CD4-positive, CD25-positive, alpha-beta regulatory T cell (primary cell): ENCODE data around the gene YY1. TPM values are rescaled to one million over a fixed set of nuclear protein-coding genes. Genes with fewer than 3 reads are reported as not detected.
A peak's percentile ranks its signal among the peaks of the same experiment; 100 is the strongest.
"Not testable (repeated sequence)": the region's sequence is repeated elsewhere in the genome, so short reads cannot be mapped to it uniquely, and the experiment has no call there.

Experiments used
- ATAC-seq, 2 donors: fragments of 150-1000 bp; cut with Tn5 transposase; one replicate each; pipeline ENCODE4 v1.10.0; 2021; ENCODE audit warnings: low read depth in 2 of 2, moderate number of reproducible peaks in 2 of 2, moderate library complexity in 1 of 2
- DNase-seq, 3 donors: peaks; one replicate each; pipeline versions ENCODE4 v3.0.0 to v3.0.0-alpha.2; 2012 to 2022; ENCODE audit warnings: mixed read lengths in 1 of 3
- H3K27ac ChIP-seq: one replicate; pipeline ENCODE4 v1.7.0; 2013; ENCODE audit warnings: mild to moderate bottlenecking, low read length; ENCODE audit not compliant: insufficient read depth, poor library complexity, severe bottlenecking
- H3K27me3 ChIP-seq: one replicate; pipeline ENCODE4 v1.7.0; 2013; ENCODE audit warnings: low read length; ENCODE audit not compliant: control insufficient read depth, insufficient read depth
- H3K36me3 ChIP-seq: one replicate; pipeline ENCODE4 v1.7.0; 2013; ENCODE audit warnings: mild to moderate bottlenecking, low read length, moderate library complexity; ENCODE audit not compliant: control insufficient read depth, insufficient read depth
- H3K4me1 ChIP-seq: 2 replicates; pipeline ENCODE4 v1.7.0; 2013; ENCODE audit warnings: mild to moderate bottlenecking, low read length; ENCODE audit not compliant: insufficient read depth, control insufficient read depth, poor library complexity, severe bottlenecking
- H3K4me3 ChIP-seq: one replicate; pipeline ENCODE4 v1.7.0; 2013; ENCODE audit warnings: low read depth, mild to moderate bottlenecking, low read length, moderate library complexity
- H3K9me3 ChIP-seq, 2 experiments: 1 replicate in 1 of 2; 2 replicates in 1 of 2; pipeline ENCODE4 v1.7.0; 2013; ENCODE audit warnings: low read length in 2 of 2, mild to moderate bottlenecking in 1 of 2, moderate library complexity in 1 of 2; ENCODE audit not compliant: control insufficient read depth in 2 of 2
- H3K27ac Mint-ChIP-seq, 3 donors: one replicate each; pipeline ENCODE4 v1.8.0; 2020 to 2022; ENCODE audit warnings: mild to moderate bottlenecking in 3 of 3, mixed read lengths in 3 of 3, moderate library complexity in 2 of 3
- H3K27me3 Mint-ChIP-seq: one replicate; pipeline ENCODE4 v1.8.0; 2022; ENCODE audit warnings: mild to moderate bottlenecking, mixed read lengths
- H3K36me3 Mint-ChIP-seq: one replicate; pipeline ENCODE4 v1.8.0; 2020; ENCODE audit warnings: mixed read lengths
- H3K4me1 Mint-ChIP-seq, 4 donors: one replicate each; pipeline ENCODE4 v1.8.0; 2020 to 2022; ENCODE audit warnings: mixed read lengths in 4 of 4, mild to moderate bottlenecking in 1 of 4
- H3K4me3 Mint-ChIP-seq, 4 donors: one replicate each; pipeline ENCODE4 v1.8.0; 2020 to 2022; ENCODE audit warnings: mild to moderate bottlenecking in 4 of 4, mixed read lengths in 4 of 4, moderate library complexity in 3 of 4
- H3K9me3 Mint-ChIP-seq, 7 donors: one replicate each; pipeline ENCODE4 v1.8.0; 2020 to 2022; ENCODE audit warnings: mixed read lengths in 7 of 7, mild to moderate bottlenecking in 3 of 7, moderate library complexity in 2 of 7
- polyA plus RNA-seq, 4 donors: library from polyadenylated mRNA; unstranded; fragments of 300-500 nt; fragmentation: Illumina TruSeq; gene quantifications; one replicate each; pipeline ENCODE4 v1.2.3, GENCODE V29; 2021
- total RNA-seq: library from RNA; stranded (reverse); gene quantifications from one replicate; pipeline ENCODE4 v1.2.3, GENCODE V29; 2022

The YY1 gene
- total and polyA plus RNA-seq, 5 donors from 2014 or later, result 16.4 to 79.4 (median 20.7) TPM

DNA sequence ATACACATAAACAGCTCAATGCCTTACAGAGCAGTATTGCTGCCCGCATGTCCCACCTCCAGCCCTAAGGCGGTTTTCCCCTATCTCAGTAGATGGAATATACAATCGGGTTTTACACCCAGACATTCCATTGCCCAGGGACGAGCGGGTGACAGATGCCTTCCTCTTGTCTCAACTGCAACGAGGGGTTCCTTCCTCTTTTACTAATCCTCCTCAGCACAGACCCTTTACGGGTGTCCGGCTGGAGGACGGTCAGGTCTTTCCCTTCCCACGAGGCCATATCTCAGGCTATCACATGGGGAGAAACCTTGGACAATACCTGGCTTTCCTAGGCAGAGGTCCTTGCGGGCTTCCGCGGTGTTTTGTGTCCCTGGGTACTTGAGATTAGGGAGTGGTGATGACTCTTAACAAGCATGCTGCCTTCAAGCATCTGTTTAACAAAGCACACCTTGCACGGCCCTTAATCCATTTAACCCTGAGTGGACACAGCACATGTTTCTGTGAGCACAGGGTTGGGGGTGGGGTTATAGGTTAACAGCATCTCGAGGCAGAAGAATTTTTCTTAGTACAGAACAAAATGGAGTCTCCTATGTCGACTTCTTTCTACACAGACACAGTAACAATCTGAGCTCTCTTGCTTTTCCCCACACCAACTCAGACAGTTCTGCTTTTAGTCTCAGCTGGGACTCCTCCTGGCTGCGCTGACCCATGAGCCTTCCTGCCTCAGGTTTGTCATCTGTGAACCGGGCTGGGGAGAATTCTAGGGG lies 73.3 kb downstream of the YY1 start:
- not testable (repeated sequence) for H3K4me1 ChIP-seq, ATAC-seq, H3K27ac ChIP-seq, H3K27me3 ChIP-seq, H3K36me3 ChIP-seq, H3K36me3 Mint-ChIP-seq, H3K27ac Mint-ChIP-seq, H3K9me3 Mint-ChIP-seq, DNase-seq, H3K9me3 ChIP-seq, H3K4me3 ChIP-seq
- Mint-ChIP-seq H3K27me3 (peaks cover 23% of the 10 kb centered on the region), H3K4me1 (peaks cover 0 to 11% (median 0%) of the 10 kb centered on the region in 4 donors), H3K4me3 (peak overlapping the region in 2 of 4 donors; percentile 27 to 52)

- Mint-ChIP-seq H3K4me1 (peaks cover 0 to 10% (median under 1%) of the 10 kb centered on the region in 4 donors), H3K36me3 (no peaks in the 10 kb centered on the region), H3K27ac (no peak overlapping the region), H3K27me3 (peaks cover 16% of the 10 kb centered on the region), H3K9me3 (no peaks in the 10 kb centered on the region), H3K4me3 (peak overlapping the region in 1 of 4 donors; percentile 2)
- H3K36me3 ChIP-seq, result no peaks in the 10 kb centered on the region
- H3K9me3 ChIP-seq, result no peaks in the 10 kb centered on the region
- H3K4me3 ChIP-seq, result no peak overlapping the region
- no peaks in the 10 kb centered on the region for H3K27me3 ChIP-seq
- H3K27ac ChIP-seq, result no peak overlapping the region
- no peak for DNase-seq
- ATAC-seq, result no peak
- peaks cover 3% of the 10 kb centered on the region for H3K4me1 ChIP-seq
These were observed 74.0 kb downstream of the YY1 start for GRCh38 chr14:100312877-100313400.

DNA sequence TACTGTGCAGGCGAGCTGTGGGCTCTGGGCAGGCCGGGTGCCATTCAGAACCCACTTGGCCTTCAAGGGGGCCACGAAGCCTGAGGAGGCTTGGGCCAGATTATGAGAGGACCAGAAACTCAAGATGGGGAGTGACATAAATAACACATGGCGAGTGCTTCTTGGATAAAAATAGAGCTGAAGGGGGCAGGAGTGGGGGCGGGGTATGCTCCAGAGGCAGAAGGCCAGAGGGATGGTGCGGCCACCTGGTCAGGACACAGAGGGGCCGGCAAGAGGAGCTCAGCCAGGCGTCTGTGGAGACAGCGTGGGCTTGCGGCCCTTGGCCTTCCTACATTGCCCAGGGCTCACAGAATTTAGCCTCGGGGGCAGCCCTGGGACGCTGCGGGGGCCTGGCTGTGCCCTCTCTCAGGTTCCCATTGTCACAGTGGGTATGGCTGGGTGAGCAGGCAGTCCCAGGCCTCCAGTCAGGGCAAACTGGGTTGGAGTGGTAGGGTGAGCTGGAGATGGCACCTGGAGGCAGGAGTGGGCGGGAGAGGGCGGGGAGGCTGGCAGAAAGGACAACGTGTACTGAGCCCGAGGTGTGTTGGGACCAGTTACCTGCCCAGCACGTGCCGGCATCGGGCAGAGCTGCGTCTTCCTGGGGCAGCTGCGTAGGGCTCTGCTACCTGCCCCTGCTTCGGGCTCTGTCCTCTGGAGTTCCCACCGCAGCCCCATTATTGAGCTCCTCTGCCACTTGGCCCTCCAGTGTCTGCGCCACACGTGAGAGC lies 74.7 kb downstream of the YY1 start:
- Mint-ChIP-seq H3K36me3 (no peaks in the 10 kb centered on the region), H3K4me3 (no peak overlapping the region), H3K27ac (no peak overlapping the region), H3K27me3 (peaks cover 9% of the 10 kb centered on the region), H3K4me1 (peaks cover 0 to 6% (median 2%) of the 10 kb centered on the region in 4 donors), H3K9me3 (no peaks in the 10 kb centered on the region)
- Histone ChIP-seq H3K36me3 (no peaks in the 10 kb centered on the region), H3K27me3 (no peaks in the 10 kb centered on the region), H3K27ac (no peak overlapping the region), H3K4me3 (no peak overlapping the region), H3K4me1 (peaks cover 9% of the 10 kb centered on the region), H3K9me3 (no peaks in the 10 kb centered on the region)
- ATAC-seq (no peak), DNase-seq (no peak)

GRCh38 chr14:100314724-100315123 lies 75.8 kb downstream of the YY1 start:
- peaks cover 9% of the 10 kb centered on the region for H3K4me1 ChIP-seq
- H3K4me3 ChIP-seq, result no peak overlapping the region
- H3K36me3 ChIP-seq, result no peaks in the 10 kb centered on the region
- ATAC-seq (no peak), DNase-seq (no peak)
- H3K27me3 Mint-ChIP-seq, result peaks cover 11% of the 10 kb centered on the region
- no peak overlapping the region for H3K27ac ChIP-seq
- no peak overlapping the region for H3K27ac Mint-ChIP-seq
- peak overlapping the region in 1 of 4 donors; percentile 27 for H3K4me3 Mint-ChIP-seq
- H3K27me3 ChIP-seq, result no peaks in the 10 kb centered on the region
- peaks cover 0 to 13% (median 3%) of the 10 kb centered on the region in 4 donors for H3K4me1 Mint-ChIP-seq
- no peaks in the 10 kb centered on the region for H3K9me3 ChIP-seq
- H3K9me3 Mint-ChIP-seq, result no peaks in the 10 kb centered on the region
- no peaks in the 10 kb centered on the region for H3K36me3 Mint-ChIP-seq

DNA sequence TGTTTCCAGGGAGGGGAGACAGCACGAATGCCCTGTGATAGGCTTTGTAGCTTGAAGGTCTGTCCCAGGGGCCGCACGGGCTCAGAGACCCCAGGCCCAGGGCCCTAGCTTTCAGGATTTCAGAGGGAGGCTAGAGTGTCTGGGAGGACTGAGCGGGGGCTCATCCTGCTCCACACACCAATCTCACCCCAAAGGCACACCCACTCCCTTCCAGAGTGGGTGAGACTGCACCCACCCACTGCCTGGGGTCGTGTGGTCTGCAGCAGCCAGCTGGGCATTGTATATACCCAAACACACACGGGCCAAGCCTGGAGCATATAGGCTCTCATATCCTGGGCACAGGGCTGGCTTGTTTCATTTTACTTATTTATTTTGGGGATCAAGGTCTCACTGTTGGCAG lies 78.4 kb downstream of the YY1 start:
- Histone ChIP-seq H3K4me3 (no peak overlapping the region), H3K27me3 (no peaks in the 10 kb centered on the region), H3K4me1 (peaks cover 9% of the 10 kb centered on the region), H3K27ac (no peak overlapping the region), H3K36me3 (no peaks in the 10 kb centered on the region), H3K9me3 (no peaks in the 10 kb centered on the region)
- ATAC-seq (no peak), DNase-seq (no peak)
- peaks cover 7% of the 10 kb centered on the region for H3K27me3 Mint-ChIP-seq
- H3K27ac Mint-ChIP-seq, result peak overlapping the region in 2 of 3 donors; percentile 32 to 66
- H3K36me3 Mint-ChIP-seq, result no peaks in the 10 kb centered on the region
- peaks cover 0 to 13% (median 3%) of the 10 kb centered on the region in 4 donors for H3K4me1 Mint-ChIP-seq
- H3K9me3 Mint-ChIP-seq, result no peaks in the 10 kb centered on the region
- H3K4me3 Mint-ChIP-seq, result peak overlapping the region in 2 of 4 donors; percentile 45 to 70

- DNase-seq, result peak; percentile 50 to 72 (median 57)
- Mint-ChIP-seq H3K27me3 (peaks cover 7% of the 10 kb centered on the region), H3K9me3 (no peaks in the 10 kb centered on the region), H3K27ac (peak overlapping the region in 2 of 3 donors; percentile 32 to 66), H3K36me3 (no peaks in the 10 kb centered on the region), H3K4me1 (peaks cover 0 to 13% (median 3%) of the 10 kb centered on the region in 4 donors), H3K4me3 (peak overlapping the region; percentile 37 to 74 (median 58))
- Histone ChIP-seq H3K27me3 (no peaks in the 10 kb centered on the region), H3K9me3 (no peaks in the 10 kb centered on the region), H3K4me1 (peaks cover 9% of the 10 kb centered on the region), H3K4me3 (peak overlapping the region; percentile 71), H3K27ac (no peak overlapping the region), H3K36me3 (no peaks in the 10 kb centered on the region)
- ATAC-seq, result peak; percentile 86 to 90
These were observed 79.2 kb downstream of the YY1 start for GRCh38 chr14:100317912-100318808.

DNA sequence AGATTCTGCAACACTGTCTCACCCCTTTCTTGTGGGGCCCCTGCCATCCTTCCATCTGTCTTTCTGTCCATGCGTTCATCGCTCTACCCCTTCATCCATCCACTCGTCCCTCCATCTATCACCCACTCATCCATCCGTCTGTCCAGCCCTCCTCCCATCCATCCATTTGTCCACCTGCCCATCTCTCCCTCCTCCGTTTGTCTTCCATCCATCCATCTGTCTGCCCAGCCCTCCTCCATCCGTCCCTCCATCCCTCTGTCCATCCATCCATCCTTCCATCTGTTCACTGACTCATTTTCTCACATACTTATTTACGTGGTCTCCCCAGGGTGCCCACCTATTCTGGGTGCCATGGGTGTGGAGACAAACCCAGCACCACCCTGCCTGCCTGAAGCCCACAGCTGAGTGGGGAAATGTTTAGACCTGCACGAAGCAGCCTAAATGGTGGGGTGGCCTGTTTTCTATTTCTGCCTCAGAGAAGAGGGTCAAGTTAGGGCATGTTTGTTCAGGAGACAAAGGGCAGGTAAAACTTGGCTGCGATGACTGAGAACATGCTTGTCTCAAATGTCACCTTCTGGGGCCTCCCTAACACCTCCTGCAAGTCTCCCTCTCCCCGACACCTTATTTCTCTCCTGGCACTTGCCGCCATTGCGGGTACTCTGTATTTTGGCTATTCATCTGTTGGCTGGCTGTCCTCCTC lies 81.4 kb downstream of the YY1 start:
- Histone ChIP-seq H3K4me1 (peaks cover 9% of the 10 kb centered on the region), H3K27me3 (no peaks in the 10 kb centered on the region), H3K36me3 (no peaks in the 10 kb centered on the region), H3K27ac (no peak overlapping the region), H3K4me3 (no peak overlapping the region), H3K9me3 (no peaks in the 10 kb centered on the region)
- Mint-ChIP-seq H3K4me3 (no peak overlapping the region), H3K4me1 (peaks cover 0 to 13% (median 3%) of the 10 kb centered on the region in 4 donors), H3K27ac (no peak overlapping the region), H3K27me3 (peaks cover 7% of the 10 kb centered on the region), H3K9me3 (no peaks in the 10 kb centered on the region), H3K36me3 (no peaks in the 10 kb centered on the region)
- no peak for ATAC-seq
- DNase-seq, result no peak
